ENCODE measurements around the gene PELI2. TPM values are rescaled to one million over a fixed set of nuclear protein-coding genes. Genes with fewer than 3 reads are reported as not detected.

The PELI2 gene
- polyA plus RNA-seq, 1 donor: 25.7 TPM

DNA sequence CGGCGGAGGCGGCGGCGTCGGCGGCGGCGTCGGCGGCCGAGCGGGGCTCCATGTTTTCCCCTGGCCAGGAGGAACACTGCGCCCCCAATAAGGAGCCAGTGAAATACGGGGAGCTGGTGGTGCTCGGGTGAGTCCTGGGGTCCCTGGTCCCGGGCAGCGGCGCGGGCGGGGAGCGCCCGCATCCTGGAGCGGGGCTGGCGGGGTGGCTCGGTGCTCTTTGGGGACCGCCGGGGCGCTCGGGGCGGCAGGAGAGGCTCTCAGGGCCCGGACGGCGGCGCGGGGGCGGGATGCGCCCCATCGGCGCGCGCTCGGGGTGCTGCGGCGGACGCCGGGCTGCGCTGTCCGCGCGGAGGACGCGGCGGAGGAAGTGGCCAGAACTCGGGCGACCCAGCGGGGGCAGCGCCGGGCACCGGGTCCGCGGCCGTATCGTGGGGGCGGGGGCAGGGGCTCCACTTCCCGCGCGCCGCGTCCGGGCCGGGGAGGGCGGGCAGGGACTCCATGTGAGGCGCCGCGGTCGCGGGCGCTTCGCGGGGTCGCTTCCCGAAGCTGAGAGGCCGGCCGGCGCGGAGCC, 485 bp downstream of the PELI2 start:
- peak overlapping the region; percentile 42 for H3K27ac ChIP-seq (ENCODE audit: low read length)
- no peaks in the 10 kb centered on the region for H3K27me3 ChIP-seq (ENCODE audit: control insufficient read depth, insufficient read depth, low read length)
- peak in 1 of 2 donors; percentile 56 for DNase-seq
- peak overlapping the region; percentile 55 for H3K4me3 ChIP-seq (ENCODE audit: low read length)
- no peaks in the 10 kb centered on the region for H3K9me3 ChIP-seq (ENCODE audit: control insufficient read depth, low read depth, low read length)
- H3K4me1 ChIP-seq (ENCODE audit: control insufficient read depth, insufficient read depth, low read length): peaks cover 5% of the 10 kb centered on the region
- no CpG with 5 or more reads among the region's 87 CpGs for WGBS (ENCODE audit: insufficient coverage, low lambda C conversion rate)
- no peaks in the 10 kb centered on the region for H3K36me3 ChIP-seq (ENCODE audit: control insufficient read depth, insufficient read depth, low read length)

DNA sequence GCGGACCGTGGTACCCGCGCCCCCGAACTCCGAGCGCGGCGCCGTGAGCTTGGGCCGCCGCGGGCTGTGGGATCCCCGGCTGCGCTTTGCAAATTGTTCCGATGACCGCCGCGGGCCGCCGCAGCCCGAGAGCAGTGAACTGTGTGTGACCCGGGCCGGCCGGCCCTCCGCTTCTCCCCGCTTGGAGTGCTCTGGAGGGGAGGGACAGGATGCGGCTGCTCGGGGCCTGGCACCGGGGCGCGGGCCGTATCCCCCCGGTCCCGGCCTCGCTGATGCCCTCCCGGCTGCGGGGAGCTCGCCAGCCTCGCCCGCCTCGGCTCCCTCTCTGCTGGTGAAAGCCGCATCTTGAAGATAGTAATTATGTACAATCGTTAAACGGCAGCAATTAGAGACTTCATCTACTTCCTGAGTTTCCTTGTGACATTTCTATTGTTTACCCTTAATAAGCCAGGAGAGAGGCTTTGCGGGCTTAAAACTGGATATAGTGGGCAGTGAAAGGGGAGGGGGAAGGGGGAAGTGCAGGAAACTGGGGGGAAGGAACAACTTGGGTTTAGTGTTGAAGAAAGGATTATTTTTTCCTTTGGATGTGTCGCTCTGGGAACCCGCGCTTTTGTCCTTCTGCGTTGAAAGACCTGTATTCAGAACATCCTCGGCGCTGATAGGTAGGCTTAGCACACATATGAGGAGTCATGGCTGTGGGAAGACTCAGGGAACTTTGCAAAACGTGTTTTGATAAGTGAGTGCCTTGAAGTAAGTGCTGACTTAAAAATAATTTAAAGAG, 1.2 kb downstream of the PELI2 start:
- no CpG with 5 or more reads among the region's 53 CpGs for WGBS (ENCODE audit: insufficient coverage, low lambda C conversion rate)
- Histone ChIP-seq H3K4me3 (ENCODE audit: low read length) (peak overlapping the region; percentile 55), H3K27me3 (ENCODE audit: control insufficient read depth, insufficient read depth, low read length) (no peaks in the 10 kb centered on the region), H3K4me1 (ENCODE audit: control insufficient read depth, insufficient read depth, low read length) (peaks cover 5% of the 10 kb centered on the region), H3K27ac (ENCODE audit: low read length) (peak overlapping the region; percentile 30), H3K9me3 (ENCODE audit: control insufficient read depth, low read depth, low read length) (no peaks in the 10 kb centered on the region), H3K36me3 (ENCODE audit: control insufficient read depth, insufficient read depth, low read length) (no peaks in the 10 kb centered on the region)
- peak in 1 of 2 donors; percentile 71 for DNase-seq

DNA sequence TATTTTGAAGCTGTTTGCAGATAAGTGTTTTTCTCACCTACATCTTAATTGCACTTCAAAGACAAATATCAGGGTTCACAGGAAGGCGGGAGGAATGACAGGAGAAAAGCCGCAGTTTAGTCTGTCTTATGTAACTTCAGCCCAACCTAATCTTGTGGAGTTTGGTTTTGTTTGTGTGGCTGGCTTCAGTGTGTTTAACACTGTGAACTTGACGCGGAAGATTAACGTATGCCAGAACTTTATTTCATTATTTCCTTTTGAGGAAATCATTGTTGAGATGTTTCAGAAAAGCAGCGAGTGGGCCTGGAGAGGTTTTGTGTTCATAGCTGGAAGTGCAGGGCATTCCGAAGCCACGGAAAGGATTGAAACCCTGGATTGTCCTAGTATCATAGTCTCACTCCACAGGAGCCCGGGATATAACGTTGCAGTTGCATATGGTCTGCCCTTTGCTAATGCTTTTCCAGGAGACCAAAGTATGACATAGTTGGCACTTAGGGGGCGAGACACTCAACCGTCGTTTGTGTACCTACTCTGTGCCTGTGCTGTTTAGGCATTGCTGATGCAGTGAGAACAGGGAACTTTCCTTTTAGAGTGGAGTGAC, 2.0 kb downstream of the PELI2 start:
- no peaks in the 10 kb centered on the region for H3K27me3 ChIP-seq (ENCODE audit: control insufficient read depth, insufficient read depth, low read length)
- H3K4me3 ChIP-seq (ENCODE audit: low read length): peak overlapping the region; percentile 55
- no peaks in the 10 kb centered on the region for H3K36me3 ChIP-seq (ENCODE audit: control insufficient read depth, insufficient read depth, low read length)
- peak in 1 of 2 donors; percentile 58 for DNase-seq
- no peaks in the 10 kb centered on the region for H3K9me3 ChIP-seq (ENCODE audit: control insufficient read depth, low read depth, low read length)
- H3K4me1 ChIP-seq (ENCODE audit: control insufficient read depth, insufficient read depth, low read length): peaks cover 5% of the 10 kb centered on the region
- peak overlapping the region; percentile 13 for H3K27ac ChIP-seq (ENCODE audit: low read length)
- WGBS (ENCODE audit: insufficient coverage, low lambda C conversion rate): no CpG with 5 or more reads among the region's 13 CpGs

DNA sequence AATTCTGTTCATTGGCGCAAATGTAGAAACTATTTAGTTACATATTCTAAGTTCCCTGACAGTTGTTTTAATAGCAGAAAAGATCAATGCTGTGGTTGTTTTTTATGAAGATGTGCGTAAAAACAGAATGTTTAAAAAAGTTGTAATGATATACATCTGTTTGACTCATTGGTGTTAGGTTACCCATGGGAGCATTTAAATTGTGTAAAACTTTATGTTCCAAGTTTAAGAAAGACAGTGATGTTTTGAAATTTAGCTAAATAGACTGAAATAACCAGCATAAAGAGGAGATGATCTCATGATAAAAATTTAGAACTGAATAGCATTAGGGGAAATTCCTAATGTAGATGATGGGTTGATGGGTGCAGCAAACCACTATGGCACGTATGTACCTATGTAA, 3.6 kb downstream of the PELI2 start:
- Histone ChIP-seq H3K4me1 (ENCODE audit: control insufficient read depth, insufficient read depth, low read length) (peaks cover 5% of the 10 kb centered on the region), H3K9me3 (ENCODE audit: control insufficient read depth, low read depth, low read length) (no peaks in the 10 kb centered on the region), H3K36me3 (ENCODE audit: control insufficient read depth, insufficient read depth, low read length) (no peaks in the 10 kb centered on the region), H3K27ac (ENCODE audit: low read length) (no peak overlapping the region), H3K4me3 (ENCODE audit: low read length) (no peak overlapping the region), H3K27me3 (ENCODE audit: control insufficient read depth, insufficient read depth, low read length) (no peaks in the 10 kb centered on the region)
- DNase-seq: no peak
- 100% methylated on average over 2 of the region's 3 CpGs for WGBS (ENCODE audit: insufficient coverage, low lambda C conversion rate)

DNA sequence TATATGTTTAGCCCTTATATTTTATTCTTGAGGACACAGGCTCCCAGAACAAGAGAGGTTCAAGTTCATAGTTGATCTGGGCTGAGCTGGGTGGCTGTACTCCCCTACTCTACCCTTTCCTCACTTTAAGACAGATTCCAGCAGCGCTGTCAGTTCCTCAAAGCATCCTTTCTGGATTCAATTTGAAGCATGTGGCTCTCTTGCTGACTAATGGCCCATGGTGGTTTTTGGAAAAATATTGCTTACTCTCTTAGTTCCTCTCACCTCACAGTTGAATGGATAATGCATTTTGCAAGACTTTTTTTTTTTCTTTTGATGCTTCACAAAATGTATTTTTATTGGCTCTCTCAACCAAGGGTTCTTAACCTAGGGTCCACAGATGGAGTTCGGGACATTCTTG, 4.1 kb downstream of the PELI2 start:
- Histone ChIP-seq H3K4me3 (ENCODE audit: low read length) (no peak overlapping the region), H3K27ac (ENCODE audit: low read length) (no peak overlapping the region), H3K4me1 (ENCODE audit: control insufficient read depth, insufficient read depth, low read length) (peaks cover 5% of the 10 kb centered on the region), H3K36me3 (ENCODE audit: control insufficient read depth, insufficient read depth, low read length) (no peaks in the 10 kb centered on the region), H3K9me3 (ENCODE audit: control insufficient read depth, low read depth, low read length) (no peaks in the 10 kb centered on the region), H3K27me3 (ENCODE audit: control insufficient read depth, insufficient read depth, low read length) (no peaks in the 10 kb centered on the region)
- no CpG with 5 or more reads among the region's 2 CpGs for WGBS (ENCODE audit: insufficient coverage, low lambda C conversion rate)
- no peak for DNase-seq

DNA sequence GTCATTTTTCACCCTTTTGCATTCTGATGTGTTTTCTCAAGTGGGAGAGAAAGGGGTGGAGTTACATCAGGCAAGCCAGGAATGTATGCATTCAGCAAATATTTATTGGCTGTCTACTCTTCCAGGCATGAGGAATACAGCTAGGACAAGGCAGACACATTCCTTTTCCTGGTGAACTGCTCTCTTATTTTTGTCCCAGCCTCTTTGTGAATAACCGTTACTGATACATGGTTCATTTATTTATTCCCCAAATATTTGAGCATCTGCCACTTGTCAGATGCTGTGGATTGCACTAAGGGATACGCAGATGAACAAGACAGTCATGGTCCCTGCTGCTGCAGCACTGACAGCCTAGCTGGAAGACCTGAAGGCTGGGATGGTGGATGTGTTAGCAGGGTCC, 6.1 kb downstream of the PELI2 start:
- no peaks in the 10 kb centered on the region for H3K27me3 ChIP-seq (ENCODE audit: control insufficient read depth, insufficient read depth, low read length)
- peaks cover 5% of the 10 kb centered on the region for H3K4me1 ChIP-seq (ENCODE audit: control insufficient read depth, insufficient read depth, low read length)
- no peaks in the 10 kb centered on the region for H3K36me3 ChIP-seq (ENCODE audit: control insufficient read depth, insufficient read depth, low read length)
- WGBS (ENCODE audit: insufficient coverage, low lambda C conversion rate): no CpG with 5 or more reads among the region's 2 CpGs
- H3K4me3 ChIP-seq (ENCODE audit: low read length): no peak overlapping the region
- no peaks in the 10 kb centered on the region for H3K9me3 ChIP-seq (ENCODE audit: control insufficient read depth, low read depth, low read length)
- no peak overlapping the region for H3K27ac ChIP-seq (ENCODE audit: low read length)
- DNase-seq: no peak

DNA sequence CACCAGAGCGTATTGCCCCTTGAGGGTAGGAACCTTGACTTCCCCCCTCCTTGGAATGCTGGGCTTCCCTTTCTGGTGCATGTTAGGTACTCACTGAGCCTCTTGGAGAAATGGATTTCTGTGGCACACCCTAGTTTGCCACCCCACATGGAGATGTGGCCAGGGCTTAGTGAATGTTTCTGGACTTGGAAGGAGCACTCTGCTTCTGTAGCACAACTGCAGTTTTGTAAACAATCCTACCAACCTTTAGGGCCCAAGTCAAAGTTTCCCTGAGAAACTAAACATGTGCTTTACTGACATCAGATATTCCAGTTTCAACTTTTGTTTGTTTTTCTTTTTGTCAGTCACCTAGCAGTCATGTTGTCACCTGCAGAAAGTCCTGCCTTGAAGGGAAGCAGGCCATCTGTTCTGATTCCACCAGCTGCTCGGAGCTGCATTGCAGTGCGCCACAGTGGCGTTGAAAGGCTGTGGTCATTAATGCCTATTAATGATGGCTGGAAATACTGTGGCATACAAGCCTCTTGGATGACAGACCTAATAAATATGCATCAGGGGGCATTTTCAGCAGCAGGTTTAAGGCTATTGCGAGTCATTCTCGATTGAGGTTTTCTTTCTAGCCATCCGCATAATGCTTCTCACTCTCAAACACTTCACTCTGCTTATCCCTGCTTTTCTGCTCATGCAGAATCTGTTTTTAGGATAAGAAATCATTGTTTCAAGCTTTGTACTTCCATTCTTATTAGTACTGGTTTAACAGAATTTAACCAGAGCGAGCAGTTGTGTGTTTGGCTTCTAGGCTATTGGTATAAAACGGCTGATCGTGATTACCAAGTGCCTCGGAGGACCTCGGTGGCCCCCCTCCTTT, 7.8 kb downstream of the PELI2 start:
- DNase-seq: no peak
- Histone ChIP-seq H3K27ac (ENCODE audit: low read length) (no peak overlapping the region), H3K36me3 (ENCODE audit: control insufficient read depth, insufficient read depth, low read length) (no peaks in the 10 kb centered on the region), H3K9me3 (ENCODE audit: control insufficient read depth, low read depth, low read length) (no peaks in the 10 kb centered on the region), H3K4me1 (ENCODE audit: control insufficient read depth, insufficient read depth, low read length) (no peaks in the 10 kb centered on the region), H3K27me3 (ENCODE audit: control insufficient read depth, insufficient read depth, low read length) (no peaks in the 10 kb centered on the region), H3K4me3 (ENCODE audit: low read length) (no peak overlapping the region)
- WGBS (ENCODE audit: insufficient coverage, low lambda C conversion rate): 84% methylated on average over 3 of the region's 12 CpGs

DNA sequence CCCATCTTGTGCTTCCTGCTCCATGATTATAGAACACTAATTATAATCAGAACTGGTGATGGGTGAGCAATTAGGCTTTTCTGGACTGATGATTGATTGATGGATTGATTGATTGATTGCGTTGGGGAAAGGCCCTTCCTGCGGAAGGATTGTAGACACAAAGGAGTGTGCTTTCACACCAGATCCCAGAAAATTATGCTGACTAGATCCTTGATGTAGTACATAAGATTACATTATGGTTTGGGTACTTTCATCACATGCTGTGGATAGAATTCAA, 8.4 kb downstream of the PELI2 start:
- Histone ChIP-seq H3K36me3 (ENCODE audit: control insufficient read depth, insufficient read depth, low read length) (no peaks in the 10 kb centered on the region), H3K9me3 (ENCODE audit: control insufficient read depth, low read depth, low read length) (no peaks in the 10 kb centered on the region), H3K4me1 (ENCODE audit: control insufficient read depth, insufficient read depth, low read length) (no peaks in the 10 kb centered on the region), H3K27ac (ENCODE audit: low read length) (no peak overlapping the region), H3K4me3 (ENCODE audit: low read length) (no peak overlapping the region), H3K27me3 (ENCODE audit: control insufficient read depth, insufficient read depth, low read length) (no peaks in the 10 kb centered on the region)
- no peak for DNase-seq
- 100% methylated on average over 1 of the region's 2 CpGs for WGBS (ENCODE audit: insufficient coverage, low lambda C conversion rate)

DNA sequence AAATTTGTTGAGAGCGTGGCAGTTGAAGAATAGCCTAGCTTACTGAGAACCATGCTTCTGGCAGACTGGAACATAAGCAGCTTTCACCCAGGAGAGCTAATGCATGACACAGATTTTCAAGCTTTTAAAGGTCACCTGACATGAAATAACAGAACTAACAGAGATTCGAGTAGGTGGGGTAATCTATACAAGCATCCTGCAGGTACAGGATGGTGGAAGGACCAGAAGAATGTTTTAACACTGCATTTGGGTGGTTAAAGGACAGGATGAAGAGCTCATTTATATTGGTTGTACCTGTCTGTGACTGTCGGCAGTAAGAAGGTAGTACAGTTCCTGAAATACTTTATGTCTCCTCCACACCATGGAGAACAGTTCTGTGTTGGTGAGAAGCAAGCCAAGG, 8.9 kb downstream of the PELI2 start:
- H3K36me3 ChIP-seq (ENCODE audit: control insufficient read depth, insufficient read depth, low read length): no peaks in the 10 kb centered on the region
- no peaks in the 10 kb centered on the region for H3K4me1 ChIP-seq (ENCODE audit: control insufficient read depth, insufficient read depth, low read length)
- H3K27ac ChIP-seq (ENCODE audit: low read length): no peak overlapping the region
- H3K9me3 ChIP-seq (ENCODE audit: control insufficient read depth, low read depth, low read length): no peaks in the 10 kb centered on the region
- H3K27me3 ChIP-seq (ENCODE audit: control insufficient read depth, insufficient read depth, low read length): no peaks in the 10 kb centered on the region
- WGBS (ENCODE audit: insufficient coverage, low lambda C conversion rate): 92% methylated on average over 2 of the region's 3 CpGs
- no peak for DNase-seq
- no peak overlapping the region for H3K4me3 ChIP-seq (ENCODE audit: low read length)

DNA sequence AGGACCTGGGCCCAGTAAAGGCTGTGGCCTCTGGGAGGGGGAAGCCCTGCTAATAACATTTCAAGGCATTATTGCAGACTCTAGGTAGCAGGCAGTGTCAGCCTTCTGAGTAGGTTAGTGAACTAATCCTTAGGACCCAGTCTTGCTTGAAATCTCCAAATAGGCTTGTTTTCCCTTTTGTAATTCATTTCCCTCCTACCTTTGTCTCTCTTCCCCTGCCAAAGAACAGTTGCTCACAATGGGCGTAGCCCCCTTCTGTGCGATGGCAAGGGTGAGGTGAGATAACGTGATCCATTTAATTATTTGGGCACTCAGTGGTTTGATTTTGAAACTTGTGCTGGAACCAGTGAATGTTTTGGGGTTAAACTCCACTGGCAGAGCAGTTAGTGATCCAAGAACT, 10.9 kb downstream of the PELI2 start:
- no peaks in the 10 kb centered on the region for H3K9me3 ChIP-seq (ENCODE audit: control insufficient read depth, low read depth, low read length)
- no peaks in the 10 kb centered on the region for H3K27me3 ChIP-seq (ENCODE audit: control insufficient read depth, insufficient read depth, low read length)
- no peaks in the 10 kb centered on the region for H3K4me1 ChIP-seq (ENCODE audit: control insufficient read depth, insufficient read depth, low read length)
- no peak overlapping the region for H3K4me3 ChIP-seq (ENCODE audit: low read length)
- no peaks in the 10 kb centered on the region for H3K36me3 ChIP-seq (ENCODE audit: control insufficient read depth, insufficient read depth, low read length)
- H3K27ac ChIP-seq (ENCODE audit: low read length): no peak overlapping the region
- 100% methylated on average over 1 of the region's 3 CpGs for WGBS (ENCODE audit: insufficient coverage, low lambda C conversion rate)
- no peak for DNase-seq
